Lung (tissue), 12 donors: ENCODE results near the gene FAM193A. TPM values are rescaled to one million over a fixed set of nuclear protein-coding genes. Genes with fewer than 3 reads are reported as not detected.
A peak's percentile ranks its signal among the peaks of the same experiment; 100 is the strongest.

Source experiments
- ATAC-seq: fragments of 200-7000 bp; cut with Tn5 transposase; one replicate; pipeline ENCODE4 v1.9.1; 2020; ENCODE audit warnings: moderate number of reproducible peaks; ENCODE audit not compliant: insufficient read depth, low FRiP score
- DNase-seq, 3 donors: peaks; one replicate each; pipeline ENCODE4 v3.0.0-alpha.2; 2013 to 2017
- H3K27ac ChIP-seq, 2 donors: one replicate each; pipeline ENCODE4 v1.5.1; 2013; ENCODE audit warnings: mild to moderate bottlenecking in 2 of 2, moderate library complexity in 2 of 2, control low read depth in 1 of 2, inconsistent platforms in 1 of 2, low read depth in 1 of 2, low read length in 1 of 2
- H3K27me3 ChIP-seq, 3 donors: one replicate each; pipeline ENCODE4 v1.5.1; 2013; ENCODE audit warnings: low read length in 2 of 3; ENCODE audit not compliant: control insufficient read depth in 3 of 3, insufficient read depth in 3 of 3
- H3K36me3 ChIP-seq, 4 donors: one replicate each; pipeline ENCODE4 v1.5.1; 2013; ENCODE audit warnings: low read length in 4 of 4, mild to moderate bottlenecking in 1 of 4, moderate library complexity in 1 of 4; ENCODE audit not compliant: control insufficient read depth in 4 of 4, insufficient read depth in 4 of 4
- H3K4me1 ChIP-seq, 5 donors: one replicate each; pipeline ENCODE4 v1.5.1; 2013; ENCODE audit warnings: low read length in 5 of 5, mild to moderate bottlenecking in 2 of 5, moderate library complexity in 1 of 5; ENCODE audit not compliant: control insufficient read depth in 5 of 5, insufficient read depth in 5 of 5
- H3K4me3 ChIP-seq: one replicate; pipeline ENCODE4 v1.5.1; 2013; ENCODE audit warnings: mild to moderate bottlenecking, control low read depth, moderate library complexity
- H3K9ac ChIP-seq, 2 donors: one replicate each; pipeline ENCODE4 v1.5.1; 2013; ENCODE audit warnings: low read length in 2 of 2, control low read depth in 1 of 2; ENCODE audit not compliant: insufficient read depth in 1 of 2
- H3K9me3 ChIP-seq, 4 donors: one replicate each; pipeline ENCODE4 v1.5.1; 2013; ENCODE audit warnings: low read length in 3 of 4, mild to moderate bottlenecking in 1 of 4, moderate library complexity in 1 of 4; ENCODE audit not compliant: control insufficient read depth in 4 of 4, insufficient read depth in 3 of 4
- WGBS, 2 donors: extraction: QIAGEN DNeasy Blood & Tissue Kit; methylation state at CpG; one replicate each; pipeline ENCODE4 v1.1.7; 2013; 5-methylcytosine and 5-hydroxymethylcytosine counted together
- polyA plus RNA-seq, 2 donors: library from polyadenylated mRNA; stranded (reverse); fragments of 200-250 nt; gene quantifications; one replicate each; pipeline ENCODE4 v1.2.1, GENCODE V29; 2013
- total RNA-seq, 2 donors: library from RNA; depleted of rRNA in 1 of 2; stranded (reverse); fragments of >200 nt in 1 of 2; gene quantifications; one replicate each; pipeline ENCODE4 v1.2.1, GENCODE V29; 2014 to 2021
- TF ChIP-seq, protein P1 (sequence below): IDR thresholded peaks from 2 replicates; pipeline ENCODE4 v1.5.1; 2012; ENCODE audit warnings: mild to moderate bottlenecking; ENCODE audit errors: control extremely low read depth, extremely low read depth
- donor health status: control.
- donor health status: control.
- donor health status: Bipolar disorder and iron deficiency.
- donor health status: healthy.
- donor health status: DM: yes; HTN: yes; CAD: no.

FAM193A gene
- total and polyA plus RNA-seq, 4 donors, result 9.7 to 33.2 (median 17.5) TPM

GRCh38 chr4:2767046-2767704 lies 230.7 kb downstream of the FAM193A start:
- no peak for ATAC-seq
- DNase-seq, result no peak
- no peak overlapping the region for H3K27ac ChIP-seq
- H3K4me1 ChIP-seq, result peaks cover 0 to 7% (median 3%) of the 10 kb centered on the region in 5 donors
- no peaks in the 10 kb centered on the region for H3K36me3 ChIP-seq
- WGBS, 2 donors, result 92 to 94% methylated on average over 5 of the region's 5 CpGs
- no peaks in the 10 kb centered on the region for H3K9me3 ChIP-seq
- no peak overlapping the region for H3K4me3 ChIP-seq
- TF ChIP-seq, protein P1, sequence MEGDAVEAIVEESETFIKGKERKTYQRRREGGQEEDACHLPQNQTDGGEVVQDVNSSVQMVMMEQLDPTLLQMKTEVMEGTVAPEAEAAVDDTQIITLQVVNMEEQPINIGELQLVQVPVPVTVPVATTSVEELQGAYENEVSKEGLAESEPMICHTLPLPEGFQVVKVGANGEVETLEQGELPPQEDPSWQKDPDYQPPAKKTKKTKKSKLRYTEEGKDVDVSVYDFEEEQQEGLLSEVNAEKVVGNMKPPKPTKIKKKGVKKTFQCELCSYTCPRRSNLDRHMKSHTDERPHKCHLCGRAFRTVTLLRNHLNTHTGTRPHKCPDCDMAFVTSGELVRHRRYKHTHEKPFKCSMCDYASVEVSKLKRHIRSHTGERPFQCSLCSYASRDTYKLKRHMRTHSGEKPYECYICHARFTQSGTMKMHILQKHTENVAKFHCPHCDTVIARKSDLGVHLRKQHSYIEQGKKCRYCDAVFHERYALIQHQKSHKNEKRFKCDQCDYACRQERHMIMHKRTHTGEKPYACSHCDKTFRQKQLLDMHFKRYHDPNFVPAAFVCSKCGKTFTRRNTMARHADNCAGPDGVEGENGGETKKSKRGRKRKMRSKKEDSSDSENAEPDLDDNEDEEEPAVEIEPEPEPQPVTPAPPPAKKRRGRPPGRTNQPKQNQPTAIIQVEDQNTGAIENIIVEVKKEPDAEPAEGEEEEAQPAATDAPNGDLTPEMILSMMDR, result no peak
- no peaks in the 10 kb centered on the region for H3K27me3 ChIP-seq
- no peak overlapping the region for H3K9ac ChIP-seq

DNA sequence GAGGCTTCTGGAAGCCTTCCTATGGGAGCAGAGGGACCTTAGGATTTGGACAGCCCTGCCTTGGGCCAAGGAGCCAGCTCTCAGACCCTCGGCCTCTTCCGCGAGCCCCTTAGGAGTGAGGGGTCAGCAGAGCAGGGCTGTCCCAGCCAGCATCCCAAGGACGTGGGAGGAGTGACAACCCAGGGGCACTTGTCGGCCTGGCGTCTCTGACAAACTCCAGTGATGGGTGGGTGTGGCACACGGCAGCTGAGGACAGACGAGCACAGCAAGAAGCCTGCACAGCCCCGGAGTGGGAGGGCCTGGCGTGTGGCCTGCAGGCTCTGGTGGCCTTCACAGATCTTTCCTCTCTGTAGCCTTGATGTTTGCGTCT lies 231.2 kb downstream of the FAM193A start:
- ATAC-seq, result no peak
- DNase-seq, result no peak
- Histone ChIP-seq H3K27me3 (no peaks in the 10 kb centered on the region), H3K4me1 (peaks cover 0 to 7% (median 3%) of the 10 kb centered on the region in 5 donors), H3K9ac (no peak overlapping the region), H3K27ac (no peak overlapping the region), H3K4me3 (no peak overlapping the region), H3K9me3 (no peaks in the 10 kb centered on the region), H3K36me3 (no peaks in the 10 kb centered on the region)
- TF ChIP-seq, protein P1, result no peak
- 83 to 88% methylated on average over 11 of the region's 11 CpGs for whole genome bisulfite sequencing, 2 donors

- TF ChIP-seq, protein P1, result no peak
- Histone ChIP-seq H3K36me3 (no peaks in the 10 kb centered on the region), H3K4me3 (no peak overlapping the region), H3K27me3 (no peaks in the 10 kb centered on the region), H3K4me1 (peaks cover 0 to 7% (median 3%) of the 10 kb centered on the region in 5 donors), H3K27ac (no peak overlapping the region), H3K9ac (no peak overlapping the region), H3K9me3 (no peaks in the 10 kb centered on the region)
- DNase-seq, result no peak
- ATAC-seq, result no peak
- 88 to 89% methylated on average over 9 of the region's 9 CpGs for WGBS, 2 donors
Observed at GRCh38 chr4:2768124-2768523, 231.7 kb downstream of the FAM193A start.

- H3K9me3 ChIP-seq, result no peaks in the 10 kb centered on the region
- WGBS, 2 donors, result 70 to 74% methylated on average over 15 of the region's 15 CpGs
- TF ChIP-seq, protein P1, result no peak
- no peak overlapping the region for H3K27ac ChIP-seq
- H3K4me1 ChIP-seq, result peaks cover 0 to 7% (median 3%) of the 10 kb centered on the region in 5 donors
- H3K36me3 ChIP-seq, result no peaks in the 10 kb centered on the region
- DNase-seq (peak in 1 of 3 donors; percentile 40), ATAC-seq (no peak)
- no peak overlapping the region for H3K4me3 ChIP-seq
- no peak overlapping the region for H3K9ac ChIP-seq
- no peaks in the 10 kb centered on the region for H3K27me3 ChIP-seq
Observed at GRCh38 chr4:2768921-2769336, 232.5 kb downstream of the FAM193A start.
